Natural killer cell (primary cell): ENCODE measurements around the gene TACC2. TPM values are rescaled to one million over a fixed set of nuclear protein-coding genes. Genes with fewer than 3 reads are reported as not detected.

Experiments
- ATAC-seq, 3 donors: fragments of 150-1000 bp in 2 of 3; fragments of 200-7000 bp in 1 of 3; cut with Tn5 transposase; 1 replicate in 1 of 3; 2 replicates in 2 of 3; pipeline ENCODE4 v1.10.0; 2021; ENCODE audit warnings: mild to moderate bottlenecking in 2 of 3, moderate library complexity in 2 of 3
- DNase-seq, 2 donors: peaks; one replicate each; pipeline versions ENCODE4 v3.0.0 to v3.0.0-alpha.2; 2013 to 2021; ENCODE audit warnings: mixed read lengths in 1 of 2
- H3K27ac ChIP-seq: one replicate; pipeline ENCODE4 v1.5.1; 2013; ENCODE audit warnings: mild to moderate bottlenecking, low read length
- H3K27me3 ChIP-seq: one replicate; pipeline ENCODE4 v1.6.1; 2013; ENCODE audit warnings: low read length; ENCODE audit not compliant: control insufficient read depth, insufficient read depth
- H3K36me3 ChIP-seq: one replicate; pipeline ENCODE4 v1.6.1; 2013; ENCODE audit warnings: low read length; ENCODE audit not compliant: control insufficient read depth, insufficient read depth
- H3K4me1 ChIP-seq: one replicate; pipeline ENCODE4 v1.6.1; 2013; ENCODE audit warnings: low read length; ENCODE audit not compliant: control insufficient read depth, insufficient read depth
- H3K4me3 ChIP-seq: one replicate; pipeline ENCODE4 v1.5.1; 2013; ENCODE audit warnings: low read length
- H3K9me3 ChIP-seq: one replicate; pipeline ENCODE4 v1.6.1; 2013; ENCODE audit warnings: low read length; ENCODE audit not compliant: control insufficient read depth, insufficient read depth
- H3K27ac Mint-ChIP-seq, 2 donors: one replicate each; pipeline ENCODE4 v1.8.0; 2022; ENCODE audit warnings: mild to moderate bottlenecking in 2 of 2, mixed read lengths in 2 of 2, moderate library complexity in 1 of 2
- H3K27me3 Mint-ChIP-seq, 2 donors: one replicate each; pipeline ENCODE4 v1.8.0; 2022; ENCODE audit warnings: low read depth in 2 of 2, mixed read lengths in 2 of 2
- H3K36me3 Mint-ChIP-seq: one replicate; pipeline ENCODE4 v1.8.0; 2022; ENCODE audit warnings: mixed read lengths
- H3K4me1 Mint-ChIP-seq, 2 donors: one replicate each; pipeline ENCODE4 v1.8.0; 2022; ENCODE audit warnings: mixed read lengths in 2 of 2
- H3K4me3 Mint-ChIP-seq: one replicate; pipeline ENCODE4 v1.8.0; 2022; ENCODE audit warnings: mild to moderate bottlenecking, moderate library complexity, mixed read lengths
- H3K9me3 Mint-ChIP-seq, 2 donors: one replicate each; pipeline ENCODE4 v1.8.0; 2022; ENCODE audit warnings: mixed read lengths in 2 of 2
- CTCF ChIP-seq: fragments of 200-600 bp; IDR thresholded peaks from one replicate; pipeline ENCODE4 v1.8.0; 2022; ENCODE audit warnings: antibody characterized with exemption
- WGBS: methylation state at CpG from one replicate; pipeline ENCODE4 v1.1.7; 2013; ENCODE audit warnings: missing lambda C conversion rate; ENCODE audit not compliant: insufficient coverage; 5-methylcytosine and 5-hydroxymethylcytosine counted together
- intact Hi-C: fragments of 100-400 bp; cut with micrococcal nuclease; formaldehyde crosslinking; loops from one replicate; pipeline ENCODE4 v1.14.2; 2022
- total RNA-seq, 4 donors: library from RNA; stranded (reverse); fragments of 120-200 nt in 1 of 4; gene quantifications; one replicate each; pipeline versions ENCODE4 v1.2.3 to v1.2.4, GENCODE V29; 2013 to 2022

The TACC2 gene
- total RNA-seq, 3 donors from 2014 or later (not counting 1 experiment from before 2014, with no cell fraction given) = not detected

GRCh38 chr10:122303271-122304053, 314.5 kb downstream of the TACC2 start:
- intact Hi-C loops = no loop called here
- Mint-ChIP-seq H3K4me3 (no peak overlapping the region), H3K36me3 (no peaks in the 10 kb centered on the region), H3K4me1 (peaks cover 4 to 7% of the 10 kb centered on the region in 2 donors), H3K27me3 (peaks cover 8 to 18% of the 10 kb centered on the region in 2 donors), H3K27ac (no peak overlapping the region), H3K9me3 (no peaks in the 10 kb centered on the region)
- ATAC-seq = no peak
- H3K36me3 ChIP-seq = no peaks in the 10 kb centered on the region
- H3K27ac ChIP-seq = no peak overlapping the region
- TF ChIP-seq CTCF = no peak
- no peaks in the 10 kb centered on the region for H3K9me3 ChIP-seq
- no peak overlapping the region for H3K4me3 ChIP-seq
- H3K27me3 ChIP-seq = no peaks in the 10 kb centered on the region
- DNase-seq = no peak
- peaks cover 18% of the 10 kb centered on the region for H3K4me1 ChIP-seq
- 96% methylated on average over 5 of the region's 9 CpGs for WGBS

Other genes with a start within 250 kb of the TACC2 start
- 10 to 100 TPM; 30.4 to 40.6 (median 30.5) TPM for gene ATE1, start 61.1 kb upstream of the TACC2 start, total RNA-seq
- gene NSMCE4A, start 13.9 kb upstream of the TACC2 start, total RNA-seq = 10 to 100 TPM; 47.8 to 60.3 (median 47.9) TPM